HEK293 (cell line): ENCODE data around the gene NFKBIL1.

Experiments
- MYNN ChIP-seq: fragments of 450-650 bp; formaldehyde crosslinking; IDR thresholded peaks from 2 replicates; pipeline ENCODE4 v1.5.1; 2016; ENCODE audit warnings: missing biosample characterization, missing genetic modification characterization, borderline replicate concordance
- YY1 ChIP-seq: fragments of 450-650 bp; formaldehyde crosslinking; IDR thresholded peaks from 2 replicates; pipeline ENCODE4 v1.5.1; 2018; ENCODE audit warnings: missing biosample characterization, missing genetic modification characterization
- ZNF544 ChIP-seq: fragments of 450-650 bp; formaldehyde crosslinking; IDR thresholded peaks from 2 replicates; pipeline ENCODE4 v1.5.0; 2017; ENCODE audit warnings: missing biosample characterization, missing genetic modification characterization
- ZNF561 ChIP-seq: fragments of 450-650 bp; IDR thresholded peaks from 2 replicates; pipeline ENCODE4 v1.5.1; 2018; ENCODE audit warnings: missing biosample characterization, missing genetic modification characterization, borderline replicate concordance
- ZNF621 ChIP-seq: fragments of 450-650 bp; formaldehyde crosslinking; IDR thresholded peaks from 2 replicates; pipeline ENCODE4 v1.5.1; 2017; ENCODE audit warnings: missing biosample characterization, missing genetic modification characterization
- ZNF776 ChIP-seq: fragments of 450-650 bp; formaldehyde crosslinking; IDR thresholded peaks from 2 replicates; pipeline ENCODE4 v1.5.0; 2017; ENCODE audit warnings: missing biosample characterization, missing genetic modification characterization, borderline replicate concordance
- TF ChIP-seq, protein P1 (sequence below): fragments of 450-650 bp; formaldehyde crosslinking; IDR thresholded peaks from 2 replicates; pipeline ENCODE4 v1.5.1; 2016; ENCODE audit warnings: missing biosample characterization, missing genetic modification characterization
- TF ChIP-seq, protein P2 (sequence below): fragments of 450-650 bp; formaldehyde crosslinking; IDR thresholded peaks from 2 replicates; pipeline ENCODE4 v1.5.1; 2016; ENCODE audit warnings: missing biosample characterization, missing genetic modification characterization
- TF ChIP-seq, protein P3 (sequence below): fragments of 450-650 bp; IDR thresholded peaks from 2 replicates; pipeline ENCODE4 v1.5.1; 2018; ENCODE audit warnings: missing biosample characterization, missing genetic modification characterization
- TF ChIP-seq, protein P4 (sequence below): fragments of 450-650 bp; formaldehyde crosslinking; IDR thresholded peaks from 2 replicates; pipeline ENCODE4 v1.5.1; 2016; ENCODE audit warnings: missing biosample characterization, missing genetic modification characterization

DNA sequence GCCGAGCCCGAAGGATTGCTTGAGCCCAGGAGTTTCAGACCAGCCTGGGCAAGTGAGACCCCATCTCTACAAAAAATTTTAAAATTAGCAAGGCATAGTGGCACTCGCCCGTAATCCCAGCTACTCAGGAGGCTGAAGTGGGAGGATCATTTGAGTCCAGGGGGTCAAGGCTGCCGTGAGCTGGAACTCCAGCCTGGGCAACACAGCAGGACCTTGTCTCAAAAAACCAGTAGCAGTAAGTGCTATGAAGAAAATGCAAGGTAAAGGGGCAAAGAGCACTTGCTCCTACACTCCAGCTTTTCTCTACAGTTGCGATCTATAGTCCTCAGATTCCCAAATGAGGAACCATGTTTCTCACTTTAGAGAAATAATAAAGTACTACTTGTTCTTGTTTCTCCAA, 3.8 kb upstream of the NFKBIL1 start:
- no peak for TF ChIP-seq MYNN (tag by site-specific recombination)
- TF ChIP-seq, protein P1, sequence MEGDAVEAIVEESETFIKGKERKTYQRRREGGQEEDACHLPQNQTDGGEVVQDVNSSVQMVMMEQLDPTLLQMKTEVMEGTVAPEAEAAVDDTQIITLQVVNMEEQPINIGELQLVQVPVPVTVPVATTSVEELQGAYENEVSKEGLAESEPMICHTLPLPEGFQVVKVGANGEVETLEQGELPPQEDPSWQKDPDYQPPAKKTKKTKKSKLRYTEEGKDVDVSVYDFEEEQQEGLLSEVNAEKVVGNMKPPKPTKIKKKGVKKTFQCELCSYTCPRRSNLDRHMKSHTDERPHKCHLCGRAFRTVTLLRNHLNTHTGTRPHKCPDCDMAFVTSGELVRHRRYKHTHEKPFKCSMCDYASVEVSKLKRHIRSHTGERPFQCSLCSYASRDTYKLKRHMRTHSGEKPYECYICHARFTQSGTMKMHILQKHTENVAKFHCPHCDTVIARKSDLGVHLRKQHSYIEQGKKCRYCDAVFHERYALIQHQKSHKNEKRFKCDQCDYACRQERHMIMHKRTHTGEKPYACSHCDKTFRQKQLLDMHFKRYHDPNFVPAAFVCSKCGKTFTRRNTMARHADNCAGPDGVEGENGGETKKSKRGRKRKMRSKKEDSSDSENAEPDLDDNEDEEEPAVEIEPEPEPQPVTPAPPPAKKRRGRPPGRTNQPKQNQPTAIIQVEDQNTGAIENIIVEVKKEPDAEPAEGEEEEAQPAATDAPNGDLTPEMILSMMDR (tag by site-specific recombination): no peak
- TF ChIP-seq ZNF776 (tag by site-specific recombination): no peak
- TF ChIP-seq, protein P2, sequence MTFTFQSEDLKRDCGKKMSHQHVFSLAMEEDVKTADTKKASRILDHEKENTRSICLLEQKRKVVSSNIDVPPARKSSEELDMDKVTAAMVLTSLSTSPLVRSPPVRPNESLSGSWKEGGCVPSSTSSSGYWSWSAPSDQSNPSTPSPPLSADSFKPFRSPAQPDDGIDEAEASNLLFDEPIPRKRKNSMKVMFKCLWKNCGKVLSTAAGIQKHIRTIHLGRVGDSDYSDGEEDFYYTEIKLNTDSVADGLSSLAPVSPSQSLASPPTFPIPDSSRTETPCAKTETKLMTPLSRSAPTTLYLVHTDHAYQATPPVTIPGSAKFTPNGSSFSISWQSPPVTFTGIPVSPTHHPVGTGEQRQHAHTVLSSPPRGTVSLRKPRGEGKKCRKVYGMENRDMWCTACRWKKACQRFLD (tag by site-specific recombination): no peak
- no peak for TF ChIP-seq YY1 (tag by site-specific recombination)
- TF ChIP-seq, protein P3, sequence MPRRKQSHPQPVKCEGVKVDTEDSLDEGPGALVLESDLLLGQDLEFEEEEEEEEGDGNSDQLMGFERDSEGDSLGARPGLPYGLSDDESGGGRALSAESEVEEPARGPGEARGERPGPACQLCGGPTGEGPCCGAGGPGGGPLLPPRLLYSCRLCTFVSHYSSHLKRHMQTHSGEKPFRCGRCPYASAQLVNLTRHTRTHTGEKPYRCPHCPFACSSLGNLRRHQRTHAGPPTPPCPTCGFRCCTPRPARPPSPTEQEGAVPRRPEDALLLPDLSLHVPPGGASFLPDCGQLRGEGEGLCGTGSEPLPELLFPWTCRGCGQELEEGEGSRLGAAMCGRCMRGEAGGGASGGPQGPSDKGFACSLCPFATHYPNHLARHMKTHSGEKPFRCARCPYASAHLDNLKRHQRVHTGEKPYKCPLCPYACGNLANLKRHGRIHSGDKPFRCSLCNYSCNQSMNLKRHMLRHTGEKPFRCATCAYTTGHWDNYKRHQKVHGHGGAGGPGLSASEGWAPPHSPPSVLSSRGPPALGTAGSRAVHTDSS (tag by site-specific recombination): no peak
- TF ChIP-seq, protein P4, sequence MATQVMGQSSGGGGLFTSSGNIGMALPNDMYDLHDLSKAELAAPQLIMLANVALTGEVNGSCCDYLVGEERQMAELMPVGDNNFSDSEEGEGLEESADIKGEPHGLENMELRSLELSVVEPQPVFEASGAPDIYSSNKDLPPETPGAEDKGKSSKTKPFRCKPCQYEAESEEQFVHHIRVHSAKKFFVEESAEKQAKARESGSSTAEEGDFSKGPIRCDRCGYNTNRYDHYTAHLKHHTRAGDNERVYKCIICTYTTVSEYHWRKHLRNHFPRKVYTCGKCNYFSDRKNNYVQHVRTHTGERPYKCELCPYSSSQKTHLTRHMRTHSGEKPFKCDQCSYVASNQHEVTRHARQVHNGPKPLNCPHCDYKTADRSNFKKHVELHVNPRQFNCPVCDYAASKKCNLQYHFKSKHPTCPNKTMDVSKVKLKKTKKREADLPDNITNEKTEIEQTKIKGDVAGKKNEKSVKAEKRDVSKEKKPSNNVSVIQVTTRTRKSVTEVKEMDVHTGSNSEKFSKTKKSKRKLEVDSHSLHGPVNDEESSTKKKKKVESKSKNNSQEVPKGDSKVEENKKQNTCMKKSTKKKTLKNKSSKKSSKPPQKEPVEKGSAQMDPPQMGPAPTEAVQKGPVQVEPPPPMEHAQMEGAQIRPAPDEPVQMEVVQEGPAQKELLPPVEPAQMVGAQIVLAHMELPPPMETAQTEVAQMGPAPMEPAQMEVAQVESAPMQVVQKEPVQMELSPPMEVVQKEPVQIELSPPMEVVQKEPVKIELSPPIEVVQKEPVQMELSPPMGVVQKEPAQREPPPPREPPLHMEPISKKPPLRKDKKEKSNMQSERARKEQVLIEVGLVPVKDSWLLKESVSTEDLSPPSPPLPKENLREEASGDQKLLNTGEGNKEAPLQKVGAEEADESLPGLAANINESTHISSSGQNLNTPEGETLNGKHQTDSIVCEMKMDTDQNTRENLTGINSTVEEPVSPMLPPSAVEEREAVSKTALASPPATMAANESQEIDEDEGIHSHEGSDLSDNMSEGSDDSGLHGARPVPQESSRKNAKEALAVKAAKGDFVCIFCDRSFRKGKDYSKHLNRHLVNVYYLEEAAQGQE (tag by site-specific recombination): no peak
- TF ChIP-seq ZNF621 (tag by site-specific recombination): no peak
- no peak for TF ChIP-seq ZNF544 (tag by site-specific recombination)
- no peak for TF ChIP-seq ZNF561 (tag by site-specific recombination)
